Glutamatergic neuron (in vitro differentiated cells): Measurements from ENCODE around the gene NECTIN2. TPM values are rescaled to one million over a fixed set of nuclear protein-coding genes. Genes with fewer than 3 reads are reported as not detected.
A peak's percentile ranks its signal among the peaks of the same experiment; 100 is the strongest.

Experiments
- DNase-seq: peaks from one replicate; pipeline ENCODE4 v3.0.0; 2022
- H3K27ac Mint-ChIP-seq: one replicate; pipeline ENCODE4 v1.8.0; 2020; ENCODE audit warnings: mild to moderate bottlenecking, mixed read lengths, inconsistent platforms; ENCODE audit not compliant: unreplicated experiment
- H3K27me3 Mint-ChIP-seq: one replicate; pipeline ENCODE4 v1.8.0; 2020; ENCODE audit warnings: mild to moderate bottlenecking, moderate library complexity, mixed read lengths, inconsistent platforms; ENCODE audit not compliant: unreplicated experiment
- H3K36me3 Mint-ChIP-seq: one replicate; pipeline ENCODE4 v1.8.0; 2020; ENCODE audit warnings: mild to moderate bottlenecking, mixed read lengths, inconsistent platforms; ENCODE audit not compliant: unreplicated experiment
- H3K4me1 Mint-ChIP-seq: one replicate; pipeline ENCODE4 v1.8.0; 2020; ENCODE audit warnings: mild to moderate bottlenecking, low read depth, mixed read lengths, inconsistent platforms; ENCODE audit not compliant: unreplicated experiment
- H3K4me3 Mint-ChIP-seq: one replicate; pipeline ENCODE4 v1.8.0; 2020; ENCODE audit warnings: mild to moderate bottlenecking, mixed read lengths, inconsistent platforms; ENCODE audit not compliant: unreplicated experiment
- H3K9me3 Mint-ChIP-seq: one replicate; pipeline ENCODE4 v1.8.0; 2020; ENCODE audit warnings: mild to moderate bottlenecking, moderate library complexity, mixed read lengths, inconsistent platforms; ENCODE audit not compliant: unreplicated experiment
- CTCF ChIP-seq: fragments of 200-600 bp; sonication (generic); IDR thresholded peaks from one replicate; pipeline ENCODE4 v1.5.0; 2021; ENCODE audit not compliant: partially characterized antibody, unreplicated experiment
- long read RNA-seq: library from polyadenylated mRNA; unstranded; transcript quantifications from one replicate; pipeline ENCODE4 v2.0.0, GENCODE V29; 2020; ENCODE audit not compliant: unreplicated experiment
- total RNA-seq: library from RNA; stranded (reverse); fragmentation: NEBNext Ultra II Directional; extraction: Animal tissue kit (Norgen Biotek cat#: 25700); gene quantifications from one replicate; pipeline ENCODE4 v1.2.1, GENCODE V29; 2021; ENCODE audit not compliant: unreplicated experiment

The NECTIN2 gene
- total RNA-seq = 108 TPM
- long read RNA-seq, transcript NECTIN2-202 (6 exons, 2,112 nt) = major isoform, 90 of 102 reads
- long read RNA-seq, partial matches to known transcripts = 6 of 102 reads
- long read RNA-seq, other reads (novel, unspliced or antisense) = 2 of 102 reads

DNA sequence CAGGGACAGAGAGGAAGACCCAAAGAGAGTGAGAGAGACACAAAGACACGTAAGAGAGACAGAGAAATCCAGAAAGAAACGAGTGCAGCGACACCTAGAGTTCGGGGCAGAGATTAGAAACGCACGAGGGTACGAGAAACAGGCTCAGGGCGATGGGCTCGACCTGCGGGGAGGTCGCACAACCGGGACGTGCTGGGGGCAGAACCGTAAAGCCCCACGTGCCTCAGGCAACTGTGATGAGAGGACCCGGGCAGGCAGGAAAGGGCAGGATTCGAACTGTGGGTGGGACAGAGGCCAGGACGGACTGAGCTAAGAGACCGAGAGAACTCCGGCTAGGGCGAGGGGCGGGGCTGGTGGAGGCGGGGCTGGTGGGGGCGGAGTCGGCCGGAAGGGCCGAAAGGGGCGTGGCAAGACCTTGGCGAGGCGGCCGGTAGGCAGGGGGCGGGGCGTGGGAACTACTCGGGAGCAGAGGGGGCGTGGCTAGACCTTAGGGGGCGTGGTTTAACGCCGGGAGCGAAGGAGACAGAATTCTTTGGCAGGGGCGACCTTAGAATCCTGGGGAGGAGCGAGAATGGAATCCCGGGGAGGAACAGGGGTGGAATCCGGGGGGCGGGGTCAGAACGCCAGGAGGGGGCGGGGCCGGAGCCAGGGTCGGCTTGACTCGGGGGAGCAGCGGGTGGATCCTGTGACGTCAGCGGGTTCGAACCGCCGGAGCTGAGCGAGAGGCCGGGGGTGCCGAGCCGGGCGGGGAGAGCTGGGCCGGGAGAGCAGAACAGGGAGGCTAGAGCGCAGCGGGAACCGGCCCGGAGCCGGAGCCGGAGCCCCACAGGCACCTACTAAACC, at the start of gene NECTIN2:
Gene NECTIN2, plus strand, starts transcription at position 686 of the 843 bp plus-strand sequence. CDS start 229 bp downstream, outside the sequence.
- H3K27me3 Mint-ChIP-seq = peaks cover 5% of the 10 kb centered on the region
- peaks cover 14% of the 10 kb centered on the region for H3K9me3 Mint-ChIP-seq
- peak; percentile 100 for DNase-seq
- H3K27ac Mint-ChIP-seq = peak within 1 kb of the TSS; percentile 88
- no peaks in the 10 kb centered on the region for H3K36me3 Mint-ChIP-seq
- H3K4me3 Mint-ChIP-seq = peak within 1 kb of the TSS; percentile 92
- peaks cover 21% of the 10 kb centered on the region for H3K4me1 Mint-ChIP-seq
- peak; percentile 41 for TF ChIP-seq CTCF

DNA sequence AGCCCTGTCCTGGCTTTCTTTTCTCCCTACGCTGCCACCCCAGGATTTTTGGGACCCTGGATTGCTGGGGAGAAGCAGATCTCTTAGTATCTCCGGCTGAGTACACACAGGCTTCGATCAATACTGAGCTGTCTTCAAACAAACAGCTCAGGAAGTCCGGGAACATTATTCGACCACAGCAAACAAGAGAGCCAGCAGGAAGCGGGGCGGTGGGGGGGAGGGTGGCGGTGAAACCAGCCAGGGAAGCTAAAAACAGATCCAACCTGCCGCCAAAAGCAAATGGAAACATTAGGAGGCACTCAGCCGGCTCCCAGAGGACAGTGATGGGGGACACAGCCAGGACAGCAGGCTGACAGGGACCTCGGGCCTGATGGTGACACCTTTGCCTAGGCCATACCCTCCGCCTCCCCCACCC, 49.4 kb upstream of the NECTIN2 start:
- peaks cover 3% of the 10 kb centered on the region for H3K9me3 Mint-ChIP-seq
- H3K27ac Mint-ChIP-seq = peak overlapping the region; percentile 68
- no peak for TF ChIP-seq CTCF
- H3K4me3 Mint-ChIP-seq = no peak overlapping the region
- H3K27me3 Mint-ChIP-seq = peaks cover 7% of the 10 kb centered on the region
- H3K36me3 Mint-ChIP-seq = no peaks in the 10 kb centered on the region
- H3K4me1 Mint-ChIP-seq = peaks cover 5% of the 10 kb centered on the region
- DNase-seq = peak; percentile 52

DNA sequence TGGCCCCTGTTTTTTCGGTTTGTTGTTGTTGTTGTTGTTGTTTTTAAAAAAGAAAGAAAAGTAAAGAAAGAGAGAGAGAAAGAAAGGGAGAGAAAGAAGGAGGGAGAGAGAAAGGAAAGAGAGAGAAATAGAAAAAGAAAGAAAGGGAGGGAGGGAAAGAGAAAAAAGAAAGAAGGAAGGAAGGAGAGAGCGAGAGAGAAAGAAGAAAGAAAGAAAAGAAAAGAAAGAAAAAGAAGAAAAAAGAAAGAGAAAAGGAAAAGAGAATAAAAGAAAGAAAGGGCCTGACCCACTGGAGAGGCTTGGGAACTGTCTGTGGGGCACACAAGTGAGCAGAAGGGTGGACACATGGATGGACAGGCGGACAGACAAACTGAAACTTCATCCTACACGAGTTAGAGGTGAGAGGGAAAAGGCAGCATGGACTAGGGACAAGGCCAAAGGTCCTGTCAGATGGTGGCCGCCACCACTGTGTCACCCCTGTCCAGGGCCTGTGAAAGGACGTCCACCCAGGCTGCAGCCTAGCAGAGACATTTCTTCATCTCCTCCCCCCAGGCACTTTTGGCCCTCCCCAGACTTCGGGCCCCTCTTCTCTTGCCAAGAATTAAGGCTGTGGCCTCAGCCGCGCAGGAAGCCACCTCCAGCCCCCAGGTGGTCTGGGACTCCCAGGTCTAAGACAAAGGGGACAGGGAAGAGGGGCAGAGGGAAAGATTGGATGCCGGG, 46.3 kb upstream of the NECTIN2 start:
- Mint-ChIP-seq H3K36me3 (no peaks in the 10 kb centered on the region), H3K27ac (no peak overlapping the region), H3K9me3 (peaks cover 3% of the 10 kb centered on the region), H3K27me3 (peaks cover 7% of the 10 kb centered on the region), H3K4me1 (peaks cover 5% of the 10 kb centered on the region), H3K4me3 (no peak overlapping the region)
- no peak for DNase-seq
- TF ChIP-seq CTCF = no peak

DNA sequence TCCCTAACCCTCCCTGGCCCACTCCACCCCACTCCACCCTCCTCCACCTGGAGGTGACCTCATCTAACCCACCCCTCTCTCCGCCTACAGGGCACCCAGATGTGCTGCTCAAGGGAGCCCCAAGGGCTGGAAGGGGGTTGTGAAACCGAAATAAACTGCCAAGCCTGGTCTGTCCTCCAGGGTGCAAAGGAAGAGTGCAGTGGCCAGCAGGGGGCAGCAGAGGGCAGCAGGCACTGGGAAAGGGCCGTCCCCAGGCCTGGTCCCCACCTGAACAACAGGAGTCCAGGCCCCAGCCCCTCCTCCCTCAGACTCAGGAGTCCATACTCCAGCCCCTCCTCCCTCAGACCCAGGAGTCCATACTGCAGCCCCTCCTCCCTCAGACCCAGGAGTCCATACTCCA, 45.6 kb upstream of the NECTIN2 start:
- Mint-ChIP-seq H3K4me1 (peaks cover 5% of the 10 kb centered on the region), H3K27ac (no peak overlapping the region), H3K27me3 (peaks cover 7% of the 10 kb centered on the region), H3K4me3 (no peak overlapping the region), H3K36me3 (no peaks in the 10 kb centered on the region), H3K9me3 (peaks cover 3% of the 10 kb centered on the region)
- peak; percentile 96 for DNase-seq
- peak; percentile 90 for TF ChIP-seq CTCF
